ENCODE data around the gene RNF157. TPM values are rescaled to one million over a fixed set of nuclear protein-coding genes. Genes with fewer than 3 reads are reported as not detected.

The RNF157 gene
- total RNA-seq, 1 donor from 2014 or later: 8.8 TPM

DNA sequence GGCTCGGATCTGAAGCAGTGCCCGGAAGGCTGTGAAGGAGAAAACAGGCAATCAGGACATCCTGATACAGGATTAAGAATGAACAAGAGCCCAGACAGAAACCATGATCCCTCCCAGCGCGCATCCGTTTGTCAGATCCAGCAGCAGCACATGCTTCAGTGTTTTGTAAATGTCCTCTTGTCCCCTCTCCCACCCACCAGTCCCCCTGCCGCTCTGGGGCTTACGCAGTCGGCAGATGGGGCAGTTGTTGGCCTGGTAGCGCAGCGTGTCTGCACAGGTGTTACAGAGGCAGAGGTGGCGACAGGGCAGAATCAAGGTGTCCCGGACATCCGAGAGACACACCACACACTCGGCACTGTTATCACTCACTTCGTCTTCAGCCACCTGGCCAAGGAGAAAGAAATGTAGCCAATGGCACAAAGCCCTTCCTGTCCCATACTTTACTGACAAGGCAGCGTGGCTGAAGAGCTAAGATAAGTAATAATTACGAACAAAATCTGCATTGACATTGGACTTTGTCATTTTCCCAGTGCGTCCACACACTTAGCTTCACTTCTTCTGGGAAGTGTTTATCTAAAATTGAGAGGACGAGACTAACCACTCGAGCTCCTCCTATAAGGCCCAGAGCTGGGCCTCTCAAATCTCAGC is 78.5 kb downstream of the RNF157 start:
- Histone ChIP-seq H3K27ac (no peak overlapping the region), H3K9me3 (no peaks in the 10 kb centered on the region), H3K4me1 (no peaks in the 10 kb centered on the region), H3K36me3 (no peaks in the 10 kb centered on the region), H3K27me3 (no peaks in the 10 kb centered on the region), H3K4me3 (no peak overlapping the region)
- no peak for TF ChIP-seq POLR2A (IDR thresholded peaks at IDR 0.05)
- no peak for TF ChIP-seq POLR2AphosphoS5 (IDR thresholded peaks at IDR 0.05; ENCODE audit: insufficient read depth in 1 of 2, low read depth in 1 of 2)
- TF ChIP-seq, protein P1, sequence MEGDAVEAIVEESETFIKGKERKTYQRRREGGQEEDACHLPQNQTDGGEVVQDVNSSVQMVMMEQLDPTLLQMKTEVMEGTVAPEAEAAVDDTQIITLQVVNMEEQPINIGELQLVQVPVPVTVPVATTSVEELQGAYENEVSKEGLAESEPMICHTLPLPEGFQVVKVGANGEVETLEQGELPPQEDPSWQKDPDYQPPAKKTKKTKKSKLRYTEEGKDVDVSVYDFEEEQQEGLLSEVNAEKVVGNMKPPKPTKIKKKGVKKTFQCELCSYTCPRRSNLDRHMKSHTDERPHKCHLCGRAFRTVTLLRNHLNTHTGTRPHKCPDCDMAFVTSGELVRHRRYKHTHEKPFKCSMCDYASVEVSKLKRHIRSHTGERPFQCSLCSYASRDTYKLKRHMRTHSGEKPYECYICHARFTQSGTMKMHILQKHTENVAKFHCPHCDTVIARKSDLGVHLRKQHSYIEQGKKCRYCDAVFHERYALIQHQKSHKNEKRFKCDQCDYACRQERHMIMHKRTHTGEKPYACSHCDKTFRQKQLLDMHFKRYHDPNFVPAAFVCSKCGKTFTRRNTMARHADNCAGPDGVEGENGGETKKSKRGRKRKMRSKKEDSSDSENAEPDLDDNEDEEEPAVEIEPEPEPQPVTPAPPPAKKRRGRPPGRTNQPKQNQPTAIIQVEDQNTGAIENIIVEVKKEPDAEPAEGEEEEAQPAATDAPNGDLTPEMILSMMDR (IDR thresholded peaks at IDR 0.05): no peak
- peak in 1 of 2 donors; percentile 49 for DNase-seq (ENCODE audit: extremely low spot score in 2 of 2)
- intact Hi-C loops (cut with DNase I): no loop called here

DNA sequence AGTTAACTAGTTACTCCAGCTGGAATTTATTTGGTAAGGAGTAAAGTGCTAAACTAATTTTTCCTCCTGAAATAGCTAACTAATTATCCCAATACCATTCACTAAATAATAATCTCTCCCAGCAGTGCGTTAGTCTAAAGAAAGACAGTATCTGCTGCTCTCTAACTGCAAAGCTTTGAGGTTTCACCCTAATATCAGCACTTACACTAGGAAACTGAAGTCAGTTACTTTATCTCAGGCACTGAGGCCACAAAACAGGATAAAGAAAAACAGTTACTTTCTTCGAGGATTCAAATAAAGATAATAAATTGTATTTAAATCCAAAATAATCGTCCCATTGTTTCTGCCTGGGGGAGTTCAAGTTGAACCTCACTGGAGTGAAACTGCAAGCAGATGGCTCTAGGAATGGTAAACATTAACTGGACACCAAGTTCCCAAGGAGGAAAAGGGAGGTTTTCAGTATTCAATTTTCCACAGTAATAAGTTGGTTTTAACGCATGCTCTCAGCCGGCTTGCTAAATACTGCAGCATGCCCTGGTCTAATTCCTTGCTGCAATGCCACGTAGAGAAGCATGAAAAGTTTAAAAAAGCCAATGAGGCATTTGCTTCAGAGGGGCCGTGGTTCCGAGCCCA is 79.3 kb downstream of the RNF157 start:
- intact Hi-C loops (cut with DNase I): no loop called here
- H3K4me1 ChIP-seq: no peaks in the 10 kb centered on the region
- DNase-seq (ENCODE audit: extremely low spot score in 2 of 2): no peak
- H3K4me3 ChIP-seq: no peak overlapping the region
- no peaks in the 10 kb centered on the region for H3K27me3 ChIP-seq
- no peaks in the 10 kb centered on the region for H3K9me3 ChIP-seq
- TF ChIP-seq, protein P1 (IDR thresholded peaks at IDR 0.05): no peak
- TF ChIP-seq POLR2A (IDR thresholded peaks at IDR 0.05): no peak
- no peak for TF ChIP-seq POLR2AphosphoS5 (IDR thresholded peaks at IDR 0.05; ENCODE audit: insufficient read depth in 1 of 2, low read depth in 1 of 2)
- no peak overlapping the region for H3K27ac ChIP-seq
- no peaks in the 10 kb centered on the region for H3K36me3 ChIP-seq

DNA sequence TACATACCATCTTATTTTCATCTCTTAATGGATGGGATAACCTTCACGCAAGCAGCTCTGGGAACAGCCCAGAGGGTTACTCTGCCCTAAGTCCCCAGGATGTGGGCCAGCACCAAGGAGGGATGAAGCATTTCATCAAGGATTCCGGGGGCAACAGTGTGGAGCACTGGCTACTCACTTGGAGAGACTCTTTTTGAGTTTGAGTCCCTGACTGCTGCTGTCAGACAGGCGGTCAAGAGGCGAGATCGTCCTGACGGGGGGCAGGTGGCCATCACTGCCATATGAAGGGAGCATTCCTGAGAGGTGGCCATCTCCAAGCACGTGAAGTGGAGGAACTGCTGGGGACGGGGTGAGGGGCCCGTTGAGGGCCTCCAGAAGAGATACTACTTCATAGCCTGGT is 81.1 kb downstream of the RNF157 start:
- Histone ChIP-seq H3K27me3 (no peaks in the 10 kb centered on the region), H3K9me3 (no peaks in the 10 kb centered on the region), H3K36me3 (no peaks in the 10 kb centered on the region), H3K4me3 (no peak overlapping the region), H3K4me1 (no peaks in the 10 kb centered on the region), H3K27ac (no peak overlapping the region)
- DNase-seq (ENCODE audit: extremely low spot score in 2 of 2): no peak
- no peak for TF ChIP-seq POLR2AphosphoS5 (IDR thresholded peaks at IDR 0.05; ENCODE audit: insufficient read depth in 1 of 2, low read depth in 1 of 2)
- TF ChIP-seq, protein P1 (IDR thresholded peaks at IDR 0.05): no peak
- no peak for TF ChIP-seq POLR2A (IDR thresholded peaks at IDR 0.05)
- intact Hi-C loops (cut with DNase I): no loop called here

DNA sequence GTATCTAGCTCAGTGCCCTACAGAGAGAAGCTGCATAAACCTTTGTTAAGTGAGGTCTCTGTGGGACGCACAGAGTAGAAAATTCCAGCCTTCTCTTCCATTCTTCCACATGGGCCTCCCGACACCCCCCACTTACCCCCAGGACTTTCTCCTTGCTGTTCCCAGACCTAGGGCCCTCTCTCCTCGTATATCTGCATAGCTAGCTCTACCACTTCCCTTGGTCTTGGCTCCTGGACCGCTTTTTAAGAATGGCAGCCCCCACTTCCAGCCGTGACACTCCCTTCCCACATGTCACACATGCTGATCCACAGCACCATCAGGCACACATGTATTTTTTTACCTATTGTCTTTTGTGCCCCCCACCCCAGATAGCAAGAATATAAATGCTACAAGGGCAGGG is 82.5 kb downstream of the RNF157 start:
- no peaks in the 10 kb centered on the region for H3K36me3 ChIP-seq
- no peak for TF ChIP-seq POLR2A (IDR thresholded peaks at IDR 0.05)
- TF ChIP-seq POLR2AphosphoS5 (IDR thresholded peaks at IDR 0.05; ENCODE audit: insufficient read depth in 1 of 2, low read depth in 1 of 2): no peak
- TF ChIP-seq, protein P1 (IDR thresholded peaks at IDR 0.05): no peak
- H3K27me3 ChIP-seq: no peaks in the 10 kb centered on the region
- DNase-seq (ENCODE audit: extremely low spot score in 2 of 2): peak in 1 of 2 donors; percentile 64
- no peaks in the 10 kb centered on the region for H3K9me3 ChIP-seq
- H3K27ac ChIP-seq: no peak overlapping the region
- H3K4me3 ChIP-seq: no peak overlapping the region
- H3K4me1 ChIP-seq: no peaks in the 10 kb centered on the region
- intact Hi-C loops (cut with DNase I): no loop called here

DNA sequence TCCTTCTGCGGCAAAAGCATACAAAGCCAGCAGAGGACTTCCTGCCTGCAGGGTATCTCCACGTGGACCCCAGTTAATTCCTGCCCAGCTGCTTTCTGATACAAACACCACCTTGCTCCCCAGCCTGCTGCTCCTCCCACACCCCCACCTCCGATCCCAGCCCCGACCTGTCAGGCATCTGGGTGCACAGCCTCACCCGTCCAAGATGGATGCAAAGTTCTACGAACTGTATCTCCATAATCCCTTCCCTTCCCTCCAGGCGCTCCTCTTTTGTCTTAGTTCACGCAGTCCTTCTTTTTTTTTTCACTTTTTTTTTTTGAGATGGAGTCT is 83.7 kb downstream of the RNF157 start:
- H3K4me1 ChIP-seq: no peaks in the 10 kb centered on the region
- TF ChIP-seq, protein P1 (IDR thresholded peaks at IDR 0.05): no peak
- TF ChIP-seq POLR2AphosphoS5 (IDR thresholded peaks at IDR 0.05; ENCODE audit: insufficient read depth in 1 of 2, low read depth in 1 of 2) (no peak), POLR2A (IDR thresholded peaks at IDR 0.05) (no peak)
- H3K27ac ChIP-seq: no peak overlapping the region
- H3K36me3 ChIP-seq: no peaks in the 10 kb centered on the region
- no peaks in the 10 kb centered on the region for H3K9me3 ChIP-seq
- intact Hi-C loops (cut with DNase I): no loop called here
- no peak overlapping the region for H3K4me3 ChIP-seq
- DNase-seq (ENCODE audit: extremely low spot score in 2 of 2): no peak
- H3K27me3 ChIP-seq: no peaks in the 10 kb centered on the region
